Small intestine (tissue), 7 donors: ENCODE data around the gene MAP2K5. TPM values are rescaled to one million over a fixed set of nuclear protein-coding genes. Genes with fewer than 3 reads are reported as not detected.
A peak's percentile ranks its signal among the peaks of the same experiment; 100 is the strongest.

Experiments
- DNase-seq, 2 donors: peaks; one replicate each; pipeline versions ENCODE4 v3.0.0 to v3.0.0-alpha.2; 2013
- FAIRE-seq: peaks from 2 replicates; lab custom pipeline; 2012; peaks lifted over from hg19 to GRCh38; lab: Jason Lieb, UNC
- H3K27ac ChIP-seq, 3 donors: one replicate each; pipeline ENCODE4 v1.5.1; 2013; ENCODE audit warnings: low read length in 2 of 3, mild to moderate bottlenecking in 2 of 3, control low read depth in 1 of 3, inconsistent platforms in 1 of 3, low read depth in 1 of 3, moderate library complexity in 1 of 3
- H3K27me3 ChIP-seq, 3 donors: one replicate each; pipeline ENCODE4 v1.6.1; 2013; ENCODE audit warnings: low read length in 3 of 3, inconsistent platforms in 1 of 3; ENCODE audit not compliant: control insufficient read depth in 3 of 3, insufficient read depth in 3 of 3
- H3K36me3 ChIP-seq, 3 donors: one replicate each; pipeline ENCODE4 v1.6.1; 2013; ENCODE audit warnings: low read length in 3 of 3, inconsistent platforms in 1 of 3, low read depth in 1 of 3, mild to moderate bottlenecking in 1 of 3, moderate library complexity in 1 of 3; ENCODE audit not compliant: control insufficient read depth in 3 of 3, insufficient read depth in 2 of 3
- H3K4me1 ChIP-seq, 3 donors: one replicate each; pipeline ENCODE4 v1.6.1; 2013; ENCODE audit warnings: low read length in 2 of 3, inconsistent platforms in 1 of 3, low read depth in 1 of 3, mild to moderate bottlenecking in 1 of 3, moderate library complexity in 1 of 3; ENCODE audit not compliant: control insufficient read depth in 3 of 3, insufficient read depth in 2 of 3
- H3K4me3 ChIP-seq, 3 donors: one replicate each; pipeline ENCODE4 v1.5.1; 2013; ENCODE audit warnings: low read length in 3 of 3, control low read depth in 1 of 3, inconsistent platforms in 1 of 3, low read depth in 1 of 3, mild to moderate bottlenecking in 1 of 3, moderate library complexity in 1 of 3
- H3K9me3 ChIP-seq, 2 donors: one replicate each; pipeline ENCODE4 v1.6.1; 2013; ENCODE audit warnings: low read depth in 1 of 2, low read length in 1 of 2; ENCODE audit not compliant: control insufficient read depth in 2 of 2, insufficient read depth in 1 of 2
- WGBS, 3 donors: extraction: QIAGEN DNeasy Blood & Tissue Kit; methylation state at CpG; one replicate each; pipeline ENCODE4 v1.1.7; 2013; 5-methylcytosine and 5-hydroxymethylcytosine counted together
- polyA plus RNA-seq, 4 donors: library from polyadenylated mRNA; stranded (reverse) in 3 of 4; unstranded in 1 of 4; fragments of 200-250 nt in 3 of 4; fragments of 120-200 nt in 1 of 4; gene quantifications; one replicate each; pipeline versions ENCODE4 v1.2.1 to v1.2.3, GENCODE V29; 2013
- donor health status: healthy with polysubstance abuse.
- donor health status: control.
- donor health status: control.
- donor health status: Bipolar disorder and iron deficiency.
- donor health status: healthy.

Gene MAP2K5
- polyA plus RNA-seq, 4 donors, result 10.5 to 15.6 (median 11.8) TPM

DNA sequence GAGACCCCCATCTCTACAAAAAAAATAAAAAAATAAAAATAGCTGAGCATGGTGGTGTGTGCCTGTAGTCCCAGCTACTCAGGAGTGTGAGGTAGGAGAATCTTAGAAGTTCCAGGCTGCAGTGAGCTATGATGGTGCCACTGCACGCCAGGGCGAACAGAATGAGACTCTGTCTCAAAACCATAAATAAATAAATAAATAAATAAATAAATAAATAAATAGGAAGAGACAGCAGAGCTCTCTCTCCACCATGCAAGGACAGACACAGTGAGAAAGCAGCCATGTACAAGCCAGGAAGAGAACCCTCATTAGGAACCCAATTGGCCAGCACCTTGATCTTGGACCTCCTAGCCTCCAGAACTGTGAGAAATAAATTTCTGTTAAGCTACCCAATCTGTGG, 26.9 kb upstream of the MAP2K5 start:
- Histone ChIP-seq H3K4me3 (no peak overlapping the region), H3K27me3 (no peaks in the 10 kb centered on the region), H3K27ac (no peak overlapping the region), H3K36me3 (peaks cover 0 to 14% (median 0%) of the 10 kb centered on the region in 3 donors), H3K9me3 (no peaks in the 10 kb centered on the region), H3K4me1 (no peaks in the 10 kb centered on the region)
- 91 to 99% (median 98%) methylated on average over 2 of the region's 2 CpGs for WGBS, 3 donors
- DNase-seq (no peak), FAIRE-seq (no peak)

DNA sequence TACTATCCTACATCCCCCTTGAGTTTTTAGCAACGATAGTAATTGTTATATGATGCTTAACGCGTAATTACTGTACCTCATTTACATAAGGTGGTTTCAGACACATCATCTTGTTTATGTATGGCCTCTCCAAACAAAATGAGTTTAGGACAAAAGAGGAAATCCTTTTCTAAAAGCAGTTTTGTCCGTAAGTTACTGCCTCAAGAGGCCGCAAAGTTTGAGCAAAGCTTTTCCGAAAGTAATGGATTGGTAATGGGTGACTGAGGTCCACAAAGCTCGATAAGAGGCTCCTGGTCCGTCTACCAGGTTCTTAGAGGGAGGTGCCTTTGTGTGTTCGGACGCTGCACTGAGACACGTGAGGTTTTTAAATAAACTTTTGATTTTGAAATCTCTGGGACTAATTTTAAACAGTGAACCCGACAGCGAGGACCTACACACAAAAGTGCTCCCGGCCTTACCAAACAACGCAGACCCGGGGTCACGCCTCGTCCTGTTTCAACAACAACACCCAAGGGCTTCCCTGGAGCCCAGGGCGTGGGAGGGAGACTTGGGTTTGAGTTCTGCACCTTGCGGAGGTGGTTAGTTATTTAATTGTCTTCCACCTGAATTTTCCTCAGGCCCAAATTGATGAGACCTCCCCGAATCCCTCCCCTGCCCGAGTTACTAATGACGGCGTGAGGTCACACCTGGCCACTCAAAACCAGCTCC, 22.0 kb upstream of the MAP2K5 start:
- peak overlapping the region; percentile 73 to 78 (median 77) for H3K4me3 ChIP-seq
- H3K9me3 ChIP-seq, result no peaks in the 10 kb centered on the region
- H3K27ac ChIP-seq, result peak overlapping the region; percentile 93 to 99 (median 95)
- DNase-seq (no peak), FAIRE-seq (no peak)
- WGBS, 3 donors, result 6 to 17% (median 11%) methylated on average over 24 of the region's 24 CpGs
- peaks cover 0 to under 1% (median 0%) of the 10 kb centered on the region in 3 donors for H3K36me3 ChIP-seq
- no peaks in the 10 kb centered on the region for H3K27me3 ChIP-seq
- no peaks in the 10 kb centered on the region for H3K4me1 ChIP-seq

DNA sequence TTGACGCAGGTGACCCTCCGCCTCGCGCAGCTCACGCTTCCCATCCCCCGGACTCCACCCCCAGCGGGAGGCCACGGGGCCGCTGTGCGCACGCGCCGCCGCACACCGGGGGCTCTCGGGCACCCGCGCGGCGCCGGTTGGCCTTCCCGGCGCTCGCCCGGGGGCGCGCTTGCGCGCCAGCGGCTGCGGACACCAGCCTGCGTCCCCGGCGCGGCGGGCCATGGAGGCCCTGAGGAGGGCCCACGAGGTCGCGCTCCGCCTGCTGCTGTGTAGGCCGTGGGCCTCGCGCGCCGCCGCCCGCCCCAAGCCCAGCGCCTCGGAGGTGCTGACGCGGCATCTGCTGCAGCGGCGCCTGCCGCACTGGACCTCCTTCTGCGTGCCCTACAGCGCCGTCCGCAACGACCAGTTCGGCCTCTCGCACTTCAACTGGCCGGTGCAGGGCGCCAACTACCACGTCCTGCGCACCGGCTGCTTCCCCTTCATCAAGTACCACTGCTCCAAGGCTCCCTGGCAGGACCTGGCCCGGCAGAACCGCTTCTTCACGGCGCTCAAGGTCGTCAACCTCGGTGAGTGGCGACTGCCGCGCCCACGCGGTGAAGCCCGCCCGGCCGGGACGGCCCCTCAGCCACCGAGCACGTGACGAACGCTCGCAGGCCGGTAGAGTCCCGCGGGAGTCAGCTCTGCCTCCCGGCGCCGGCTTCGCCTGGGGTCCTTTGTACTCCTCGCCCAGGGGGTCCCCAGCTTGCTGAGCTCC, 21.3 kb upstream of the MAP2K5 start, which contains the start of gene C15orf61:
Gene C15orf61, plus strand, starts transcription at position 103 of the 754 bp plus-strand sequence. Its CDS starts 118 bp downstream, at position 221.
- WGBS, 3 donors, result 0 to 1% (median 0%) methylated on average over 50 to 94 of the region's 94 CpGs
- FAIRE-seq, result no peak

DNA sequence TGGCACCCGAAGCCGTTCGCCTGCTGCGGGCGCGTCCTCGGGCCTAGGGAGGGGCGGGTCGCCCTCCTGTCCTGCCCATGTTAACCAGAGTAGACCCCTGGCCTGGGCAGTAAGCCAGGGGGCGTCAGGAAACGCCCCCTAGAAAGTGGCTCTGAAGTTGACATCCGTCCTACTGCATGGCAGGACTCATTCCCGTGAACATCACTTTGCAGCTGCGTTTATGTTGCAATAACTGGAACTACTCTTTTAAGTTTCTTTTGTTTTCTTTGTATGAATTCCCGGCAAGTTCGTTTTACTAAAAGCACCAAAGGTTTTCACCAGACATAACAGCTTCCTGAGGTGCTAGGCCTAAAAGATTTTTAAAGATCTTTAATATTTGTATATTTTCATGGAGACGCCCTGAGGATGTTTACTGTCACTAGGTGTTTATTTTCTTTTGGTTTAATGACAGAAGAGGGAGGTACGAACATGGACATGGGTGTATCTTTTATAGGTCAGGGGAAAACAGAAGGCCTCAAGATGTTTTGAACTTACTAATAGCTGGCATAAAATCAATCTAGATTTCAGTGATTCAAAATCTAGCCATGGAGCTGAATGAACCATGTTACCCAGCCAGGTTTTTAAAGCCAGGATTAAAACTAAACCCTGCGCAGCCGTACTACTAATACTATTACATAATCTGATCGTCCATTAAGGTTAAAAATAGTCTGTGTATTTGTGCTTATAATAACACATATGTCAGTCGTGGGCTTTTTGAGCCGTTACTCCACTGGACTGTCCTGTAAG, 20.5 kb upstream of the MAP2K5 start:
- H3K4me1 ChIP-seq, result no peaks in the 10 kb centered on the region
- no peaks in the 10 kb centered on the region for H3K9me3 ChIP-seq
- DNase-seq, result peak in 1 of 2 donors; percentile 24
- FAIRE-seq, result no peak
- H3K27ac ChIP-seq, result peak overlapping the region; percentile 93 to 99 (median 95)
- 2 to 3% (median 2%) methylated on average over 23 of the region's 23 CpGs for WGBS, 3 donors
- no peaks in the 10 kb centered on the region for H3K27me3 ChIP-seq
- H3K4me3 ChIP-seq, result peak overlapping the region; percentile 73 to 77 (median 76)
- H3K36me3 ChIP-seq, result peaks cover 0 to 4% (median 0%) of the 10 kb centered on the region in 3 donors

More for the DNA sequence above, 21.3 kb upstream of the MAP2K5 start, which contains the start of gene C15orf61:
- peak within 1 kb of the TSS; percentile 93 to 99 (median 95) for H3K27ac ChIP-seq
- no peaks in the 10 kb centered on the region for H3K4me1 ChIP-seq
- DNase-seq, result peak; percentile 92 to 96
- H3K36me3 ChIP-seq, result peaks cover 0 to 4% (median 0%) of the 10 kb centered on the region in 3 donors
- peak within 1 kb of the TSS; percentile 73 to 78 (median 77) for H3K4me3 ChIP-seq
- no peaks in the 10 kb centered on the region for H3K9me3 ChIP-seq
- no peaks in the 10 kb centered on the region for H3K27me3 ChIP-seq

DNA sequence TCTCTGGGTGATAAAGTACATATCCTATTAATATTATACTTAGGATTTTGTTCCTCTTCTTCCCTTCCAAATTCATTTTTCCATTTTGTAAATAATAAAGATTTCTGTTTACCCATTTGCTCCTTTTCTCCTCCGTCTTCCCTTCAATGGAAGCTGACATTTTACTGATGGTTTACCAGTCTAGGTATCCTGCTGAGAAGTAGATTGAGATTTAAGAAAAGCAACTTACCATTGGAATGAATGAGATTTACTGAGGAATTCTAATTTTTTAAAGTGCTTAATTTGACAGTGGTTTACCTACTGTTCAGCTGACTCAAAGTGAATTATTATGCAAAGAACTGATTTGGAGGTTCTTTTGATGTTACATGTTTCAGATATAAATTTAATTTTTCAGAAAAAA, 19.2 kb upstream of the MAP2K5 start:
- DNase-seq (no peak), FAIRE-seq (no peak)

DNA sequence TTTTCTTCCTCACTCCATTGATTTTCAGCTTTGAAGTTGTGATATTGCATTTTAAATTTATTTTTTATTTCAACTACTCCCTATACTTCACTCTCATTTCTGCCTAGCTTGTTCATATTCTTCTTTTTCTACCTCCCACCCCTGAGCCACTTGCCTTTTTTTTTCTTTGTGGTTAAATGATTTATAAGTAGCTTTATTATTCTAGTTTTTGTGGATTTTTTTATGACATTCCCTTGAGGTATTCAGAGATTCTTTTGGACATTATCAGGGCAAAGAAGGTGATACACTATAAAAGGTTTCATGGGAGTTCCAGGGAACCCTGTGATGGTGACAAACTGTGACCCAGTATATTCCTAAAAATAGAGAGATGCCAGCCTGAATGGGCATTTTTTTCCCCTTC, 18.3 kb upstream of the MAP2K5 start:
- Histone ChIP-seq H3K36me3 (peaks cover 0 to 4% (median 0%) of the 10 kb centered on the region in 3 donors), H3K9me3 (no peaks in the 10 kb centered on the region), H3K27me3 (no peaks in the 10 kb centered on the region), H3K27ac (no peak overlapping the region), H3K4me1 (no peaks in the 10 kb centered on the region), H3K4me3 (no peak overlapping the region)
- FAIRE-seq (no peak), DNase-seq (no peak)

More for the DNA sequence above, 19.2 kb upstream of the MAP2K5 start:
- Histone ChIP-seq H3K36me3 (peaks cover 0 to 4% (median 0%) of the 10 kb centered on the region in 3 donors), H3K4me1 (no peaks in the 10 kb centered on the region), H3K27ac (no peak overlapping the region), H3K4me3 (no peak overlapping the region), H3K27me3 (no peaks in the 10 kb centered on the region), H3K9me3 (no peaks in the 10 kb centered on the region)
- WGBS, 3 donors, result 77 to 89% (median 81%) methylated on average over 1 of the region's 1 CpG

DNA sequence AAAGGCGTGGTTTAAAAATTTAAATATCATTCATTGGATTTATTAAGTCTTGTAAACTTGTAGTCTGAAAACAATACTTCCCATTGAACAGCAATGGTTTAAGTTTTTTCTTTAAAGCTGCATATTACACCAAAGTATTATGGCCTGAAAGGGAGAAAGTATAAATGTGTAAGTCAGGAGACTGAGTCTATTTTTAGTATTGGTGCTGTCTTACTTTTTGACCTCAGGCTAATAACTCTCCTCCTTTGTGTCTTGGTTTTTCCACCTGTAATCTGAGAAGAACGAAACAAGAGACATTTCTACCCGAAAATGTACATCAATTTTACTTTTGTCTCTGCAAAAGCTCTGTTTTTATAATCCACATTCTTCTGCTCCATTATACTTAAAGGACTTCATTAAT, 14.0 kb upstream of the MAP2K5 start:
- DNase-seq (no peak), FAIRE-seq (no peak)
- no peak overlapping the region for H3K4me3 ChIP-seq
- peaks cover 0 to 4% (median 0%) of the 10 kb centered on the region in 3 donors for H3K36me3 ChIP-seq
- no peak overlapping the region for H3K27ac ChIP-seq
- 96 to 99% (median 97%) methylated on average over 3 of the region's 3 CpGs for WGBS, 3 donors
- no peaks in the 10 kb centered on the region for H3K4me1 ChIP-seq
- H3K9me3 ChIP-seq, result no peaks in the 10 kb centered on the region
- no peaks in the 10 kb centered on the region for H3K27me3 ChIP-seq

DNA sequence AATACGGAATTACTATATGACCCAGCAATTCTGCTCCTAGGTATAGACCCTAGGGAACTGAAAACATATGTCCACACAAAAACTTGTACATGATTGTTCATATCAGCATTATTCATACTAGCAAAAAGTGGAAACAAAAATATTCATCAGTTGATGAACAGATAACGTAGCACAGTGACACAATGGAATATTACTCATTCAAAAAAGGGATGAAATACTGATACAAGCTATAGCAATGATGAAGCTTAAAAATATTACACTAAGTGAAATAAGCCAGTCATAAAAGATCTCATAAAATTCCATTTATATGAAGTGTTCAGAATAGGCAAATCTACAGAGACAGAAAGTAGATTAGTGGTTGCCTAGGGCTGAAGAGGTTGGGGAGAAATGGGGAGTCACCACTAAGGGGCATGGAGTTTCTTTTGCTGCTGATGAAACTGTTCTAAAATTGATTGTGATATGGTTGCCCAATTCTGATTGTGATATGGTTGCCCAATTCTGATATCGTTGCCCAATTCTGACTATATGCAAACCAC, 11.1 kb upstream of the MAP2K5 start:
- no peaks in the 10 kb centered on the region for H3K4me1 ChIP-seq
- no peak overlapping the region for H3K4me3 ChIP-seq
- H3K27me3 ChIP-seq, result no peaks in the 10 kb centered on the region
- WGBS, 3 donors, result 72 to 78% (median 72%) methylated on average over 3 of the region's 3 CpGs
- no peaks in the 10 kb centered on the region for H3K9me3 ChIP-seq
- H3K36me3 ChIP-seq, result no peaks in the 10 kb centered on the region
- DNase-seq (no peak), FAIRE-seq (no peak)
- H3K27ac ChIP-seq, result no peak overlapping the region
